ENCODE measurements around the gene PCP2.
A peak's percentile ranks its signal among the peaks of the same experiment; 100 is the strongest.

The PCP2 gene

GRCh38 chr19:7674010-7675005 lies 40.8 kb upstream of the PCP2 start:
- H3K4me3 ChIP-seq (ENCODE audit: low read depth, low read length), result no peak overlapping the region
- H3K27me3 ChIP-seq (replicated peaks), result no peaks in the 10 kb centered on the region

GRCh38 chr19:7672522-7672921 lies 39.0 kb upstream of the PCP2 start:
- DNase-seq, result no peak
- H3K27ac ChIP-seq, result no peak overlapping the region
- no peaks in the 10 kb centered on the region for H3K27me3 ChIP-seq (replicated peaks)
- H3K4me3 ChIP-seq (ENCODE audit: low read depth, low read length), result no peak overlapping the region
- TF ChIP-seq CTCF (IDR thresholded peaks at IDR 0.05; ENCODE audit: low read depth, low read length, missing control alignments), result no peak
- in situ Hi-C loops (cut with HindIII; ENCODE audit: low pct_ligation_motif_present, low sequenced_read_pairs), result no loop called here
- H3K36me3 ChIP-seq (replicated peaks), result no peaks in the 10 kb centered on the region

More at GRCh38 chr19:7674010-7675005, 40.8 kb upstream of the PCP2 start:
- in situ Hi-C loops (cut with HindIII; ENCODE audit: low pct_ligation_motif_present, low sequenced_read_pairs), result no loop called here
- no peak for TF ChIP-seq CTCF (IDR thresholded peaks at IDR 0.05; ENCODE audit: low read depth, low read length, missing control alignments)
- DNase-seq, result peak; percentile 50
- Histone ChIP-seq H3K27ac (no peak overlapping the region), H3K36me3 (replicated peaks) (no peaks in the 10 kb centered on the region)

GRCh38 chr19:7670790-7671189 lies 37.3 kb upstream of the PCP2 start:
- Histone ChIP-seq H3K4me3 (ENCODE audit: low read depth, low read length) (no peak overlapping the region), H3K36me3 (replicated peaks) (no peaks in the 10 kb centered on the region), H3K27me3 (replicated peaks) (no peaks in the 10 kb centered on the region), H3K27ac (no peak overlapping the region)
- in situ Hi-C loops (cut with HindIII; ENCODE audit: low pct_ligation_motif_present, low sequenced_read_pairs), result no loop called here
- TF ChIP-seq CTCF (IDR thresholded peaks at IDR 0.05; ENCODE audit: low read depth, low read length, missing control alignments), result no peak
- DNase-seq, result no peak

GRCh38 chr19:7670150-7670783 lies 36.7 kb upstream of the PCP2 start:
- Histone ChIP-seq H3K27ac (no peak overlapping the region), H3K36me3 (replicated peaks) (no peaks in the 10 kb centered on the region), H3K4me3 (ENCODE audit: low read depth, low read length) (no peak overlapping the region), H3K27me3 (replicated peaks) (no peaks in the 10 kb centered on the region)
- in situ Hi-C loops (cut with HindIII; ENCODE audit: low pct_ligation_motif_present, low sequenced_read_pairs), result no loop called here
- no peak for DNase-seq
- TF ChIP-seq CTCF (IDR thresholded peaks at IDR 0.05; ENCODE audit: low read depth, low read length, missing control alignments), result no peak

- no peaks in the 10 kb centered on the region for H3K36me3 ChIP-seq (replicated peaks)
- in situ Hi-C loops (cut with HindIII; ENCODE audit: low pct_ligation_motif_present, low sequenced_read_pairs), result no loop called here
- no peaks in the 10 kb centered on the region for H3K27me3 ChIP-seq (replicated peaks)
- DNase-seq, result no peak
- no peak overlapping the region for H3K4me3 ChIP-seq (ENCODE audit: low read depth, low read length)
- H3K27ac ChIP-seq, result no peak overlapping the region
- no peak for TF ChIP-seq CTCF (IDR thresholded peaks at IDR 0.05; ENCODE audit: low read depth, low read length, missing control alignments)
These were observed 36.1 kb upstream of the PCP2 start for GRCh38 chr19:7669641-7670040.

Data from brain microvascular endothelial cell (primary cell).